GM12878 (cell line): ENCODE measurements around the gene EMP2.

Source experiments
- CTCF ChIP-seq, 3 experiments: IDR thresholded peaks in 2 of 3; conservative IDR thresholded peaks in 1 of 3; 2 replicates each; pipeline ENCODE4 v1.5.1; 2011; ENCODE audit warnings: low read depth in 3 of 3, low read length in 3 of 3, mild to moderate bottlenecking in 3 of 3, control low read depth in 2 of 3, moderate library complexity in 2 of 3, inconsistent platforms in 1 of 3, mixed read lengths in 1 of 3; ENCODE audit not compliant: control insufficient read depth in 2 of 3, insufficient read depth in 1 of 3; ENCODE audit errors: extremely low read depth in 1 of 3
- EGR1 ChIP-seq, 2 experiments: IDR thresholded peaks; 1 replicate in 1 of 2; 2 replicates in 1 of 2; pipeline ENCODE4 v1.6.1; 2011 to 2012; ENCODE audit warnings: low read depth in 2 of 2, low read length in 2 of 2, borderline replicate concordance in 1 of 2, mild to moderate bottlenecking in 1 of 2, moderate library complexity in 1 of 2
- EP300 ChIP-seq, 2 experiments: fragments of 150-350 bp in 1 of 2; IDR thresholded peaks; 2 replicates each; pipeline ENCODE4 v1.6.1; 2011 to 2012; ENCODE audit warnings: low read depth in 2 of 2, low read length in 2 of 2, borderline replicate concordance in 1 of 2, improper control_type of control experiment in 1 of 2, inconsistent platforms in 1 of 2; ENCODE audit not compliant: control insufficient read depth in 1 of 2
- NFIC ChIP-seq: IDR thresholded peaks from 2 replicates; pipeline ENCODE4 v1.6.1; 2012; ENCODE audit warnings: low read depth, mild to moderate bottlenecking, inconsistent platforms, low read length, moderate library complexity
- NFYB ChIP-seq: IDR thresholded peaks from 2 replicates; pipeline ENCODE4 v1.6.1; 2011; ENCODE audit warnings: low read depth, mild to moderate bottlenecking, low read length, improper control_type of control experiment, moderate library complexity; ENCODE audit not compliant: insufficient read depth
- NR2C1 ChIP-seq: fragments of 450-650 bp; IDR thresholded peaks from 2 replicates; pipeline ENCODE4 v1.6.1; 2017; ENCODE audit warnings: antibody characterized with exemption, mild to moderate bottlenecking, moderate library complexity
- RAD21 ChIP-seq: IDR thresholded peaks from 2 replicates; pipeline ENCODE4 v1.6.1; 2011; ENCODE audit warnings: mild to moderate bottlenecking, low read depth, low read length, moderate library complexity; ENCODE audit not compliant: insufficient read depth
- REST ChIP-seq: IDR thresholded peaks from 2 replicates; pipeline ENCODE4 v1.6.1; 2012; ENCODE audit warnings: mild to moderate bottlenecking, low read depth, low read length
- ZBTB40 ChIP-seq: fragments of 450-650 bp; IDR thresholded peaks from 2 replicates; pipeline ENCODE4 v1.6.1; 2016; ENCODE audit warnings: mild to moderate bottlenecking, moderate library complexity, borderline replicate concordance

GRCh38 chr16:10554569-10554968, 25.8 kb downstream of the EMP2 start:
- no peak for TF ChIP-seq EGR1 (IDR thresholded peaks at IDR 0.05; ENCODE audit: borderline replicate concordance in 1 of 2, low read depth in 2 of 2, low read length in 2 of 2)
- TF ChIP-seq CTCF (IDR thresholded peaks at IDR 0.05 in 2 of 3, conservative IDR thresholded peaks at IDR 0.05 in 1 of 3; ENCODE audit: control insufficient read depth in 2 of 3, extremely low read depth in 1 of 3, insufficient read depth in 1 of 3, low read depth in 3 of 3, low read length in 3 of 3), result no peak
- TF ChIP-seq ZBTB40, result no peak
- TF ChIP-seq NFIC, result no peak
- TF ChIP-seq EP300 (IDR thresholded peaks at IDR 0.05; ENCODE audit: borderline replicate concordance in 1 of 2, control insufficient read depth in 1 of 2, low read depth in 2 of 2, low read length in 2 of 2), result no peak
- TF ChIP-seq NR2C1, result no peak
- TF ChIP-seq NFYB, result no peak
- TF ChIP-seq REST, result no peak
- TF ChIP-seq RAD21, result no peak
